HepG2 (cell line): ENCODE results near the gene GINS2. TPM values are rescaled to one million over a fixed set of nuclear protein-coding genes. Genes with fewer than 3 reads are reported as not detected.
A peak's percentile ranks its signal among the peaks of the same experiment; 100 is the strongest.

Experiments
- ARHGAP35 ChIP-seq: sonication (generic); formaldehyde crosslinking; IDR thresholded peaks from 2 replicates; pipeline ENCODE4 v1.9.0; 2022; ENCODE audit warnings: mild to moderate bottlenecking, inconsistent platforms, moderate library complexity, missing genetic modification reagents, borderline replicate concordance
- ARID5B ChIP-seq: IDR thresholded peaks from 2 replicates; pipeline ENCODE4 v1.4.0; 2020; ENCODE audit warnings: mild to moderate bottlenecking, missing genetic modification reagents
- CAMTA2 ChIP-seq: sonication (generic); formaldehyde crosslinking; IDR thresholded peaks from 2 replicates; pipeline ENCODE4 v1.4.0; 2020; ENCODE audit warnings: mild to moderate bottlenecking, missing genetic modification reagents, borderline replicate concordance
- DR1 ChIP-seq: sonication (generic); formaldehyde crosslinking; IDR thresholded peaks from 2 replicates; pipeline ENCODE4 v1.8.0; 2021; ENCODE audit warnings: mild to moderate bottlenecking, missing genetic modification reagents, inconsistent platforms
- FOXA3 ChIP-seq: IDR thresholded peaks from 2 replicates; pipeline ENCODE4 v1.6.1; 2016; ENCODE audit warnings: missing genetic modification reagents, missing compliant biosample characterization
- FOXP4 ChIP-seq: sonication (generic); formaldehyde crosslinking; IDR thresholded peaks from 2 replicates; pipeline ENCODE4 v1.4.0; 2020; ENCODE audit warnings: missing genetic modification reagents
- KDM2A ChIP-seq: sonication (generic); formaldehyde crosslinking; IDR thresholded peaks from 2 replicates; pipeline ENCODE4 v1.4.0; 2020; ENCODE audit warnings: low read depth, missing genetic modification reagents, borderline replicate concordance
- RXRB ChIP-seq: IDR thresholded peaks from 2 replicates; pipeline ENCODE4 v1.6.1; 2016; ENCODE audit warnings: borderline replicate concordance, missing genetic modification reagents, missing compliant biosample characterization
- SP2 ChIP-seq: sonication (generic); formaldehyde crosslinking; IDR thresholded peaks from 2 replicates; pipeline ENCODE4 v1.5.1; 2020; ENCODE audit warnings: mild to moderate bottlenecking, missing genetic modification reagents
- ZBED4 ChIP-seq: sonication (generic); formaldehyde crosslinking; IDR thresholded peaks from 2 replicates; pipeline ENCODE4 v1.4.0; 2020; ENCODE audit warnings: missing genetic modification reagents, borderline replicate concordance
- ZNF18 ChIP-seq: sonication (generic); formaldehyde crosslinking; IDR thresholded peaks from 2 replicates; pipeline ENCODE4 v1.8.0; 2022; ENCODE audit warnings: mild to moderate bottlenecking, missing genetic modification reagents; ENCODE audit not compliant: insufficient replicate concordance
- ZNF292 ChIP-seq: sonication (generic); formaldehyde crosslinking; IDR thresholded peaks from 2 replicates; pipeline ENCODE4 v1.8.1; 2022; ENCODE audit warnings: mild to moderate bottlenecking, low read depth, missing genetic modification reagents, borderline replicate concordance
- ZNF446 ChIP-seq: sonication (generic); formaldehyde crosslinking; IDR thresholded peaks from 2 replicates; pipeline ENCODE4 v1.5.0; 2020; ENCODE audit warnings: mild to moderate bottlenecking, missing genetic modification reagents
- polyA plus RNA-seq, 8 experiments: library from polyadenylated mRNA; depleted of rRNA in 3 of 8; stranded (reverse) in 7 of 8; unstranded in 1 of 8; fragments of >200 nt; fragmentation: Illumina TruSeq in 4 of 8; extraction: Trizol in 4 of 8; gene quantifications; 2 replicates each; pipeline versions ENCODE4 v1.2.1 to v1.2.3, GENCODE V29; 2011 to 2016; ENCODE audit warnings: low read depth in 4 of 8, missing spikeins in 1 of 8, mixed read lengths in 1 of 8; ENCODE audit not compliant: insufficient read depth in 1 of 8
- total RNA-seq, 5 experiments: library from RNA; depleted of rRNA; stranded (reverse); fragments of >200 nt; fragmentation: Illumina TruSeq; extraction: Trizol; gene quantifications; 2 replicates each; pipeline ENCODE4 v1.2.3, GENCODE V29; 2016; ENCODE audit warnings: low read depth in 1 of 5

Gene GINS2
- total and polyA plus RNA-seq, 2 of the 13 experiments (the other 11 are each of a cell fraction or from before 2014, with no cell fraction given), result 10.6 to 48.3 TPM

GRCh38 chr16:85734311-85735017 lies 45.7 kb upstream of the GINS2 start (continued):
- TF ChIP-seq ZNF292 (CRISPR knock-in tag) (peak; percentile 64; the same call in 1 of the 2 replicates), FOXA3 (no peak), SP2 (CRISPR knock-in tag) (no peak), CAMTA2 (CRISPR knock-in tag) (no peak), ARID5B (CRISPR knock-in tag) (no peak), FOXP4 (CRISPR knock-in tag) (0 out of 2 replicates have a peak, but pooled peaks have one; percentile 6), ZBED4 (CRISPR knock-in tag) (no peak), ZNF18 (CRISPR knock-in tag) (no peak), ZNF446 (CRISPR knock-in tag) (0 out of 2 replicates have a peak, but pooled peaks have one; percentile 39), RXRB (CRISPR knock-in tag) (no peak), KDM2A (CRISPR knock-in tag) (no peak), DR1 (CRISPR knock-in tag) (no peak), ARHGAP35 (CRISPR knock-in tag) (0 out of 2 replicates have a peak, but pooled peaks have one; percentile 41)
